Heart left ventricle (tissue), 16 donors: ENCODE measurements around the gene HDAC5. TPM values are rescaled to one million over a fixed set of nuclear protein-coding genes. Genes with fewer than 3 reads are reported as not detected.

ENCODE experiments used
- ATAC-seq, 4 donors: fragments of 200-7000 bp; cut with Tn5 transposase; one replicate each; pipeline ENCODE4 v1.9.1; 2020 to 2022; ENCODE audit warnings: moderate library complexity in 4 of 4, mild to moderate bottlenecking in 3 of 4, moderate number of reproducible peaks in 1 of 4
- DNase-seq, 5 donors: peaks; one replicate each; pipeline ENCODE4 v3.0.0-alpha.2; 2020
- H3K27ac ChIP-seq, 12 donors: fragments of 200-600 bp; sonication (generic) in 4 of 12; one replicate each; pipeline versions ENCODE4 v1.5.0 to v1.8.0; 2016 to 2022; ENCODE audit warnings: mild to moderate bottlenecking in 2 of 12
- H3K27me3 ChIP-seq, 9 donors: fragments of 200-600 bp; sonication (generic) in 2 of 9; one replicate each; pipeline versions ENCODE4 v1.5.1 to v1.8.0; 2016 to 2022; ENCODE audit warnings: mild to moderate bottlenecking in 3 of 9
- H3K36me3 ChIP-seq, 9 donors: fragments of 200-600 bp; sonication (generic) in 2 of 9; one replicate each; pipeline versions ENCODE4 v1.5.0 to v1.8.0; 2018 to 2022; ENCODE audit warnings: mild to moderate bottlenecking in 2 of 9
- H3K4me1 ChIP-seq, 12 donors: fragments of 200-600 bp; sonication (generic) in 4 of 12; one replicate each; pipeline versions ENCODE4 v1.5.0 to v1.8.0; 2016 to 2022; ENCODE audit warnings: mild to moderate bottlenecking in 3 of 12
- H3K4me3 ChIP-seq, 12 donors: fragments of 200-600 bp; sonication (generic) in 4 of 12; one replicate each; pipeline versions ENCODE4 v1.5.0 to v1.8.0; 2017 to 2022; ENCODE audit warnings: mild to moderate bottlenecking in 9 of 12, moderate library complexity in 4 of 12
- H3K9me3 ChIP-seq, 12 donors: fragments of 200-600 bp; sonication (generic) in 4 of 12; one replicate each; pipeline versions ENCODE4 v1.5.0 to v1.8.0; 2016 to 2022; ENCODE audit warnings: mild to moderate bottlenecking in 1 of 12
- CTCF ChIP-seq, 12 donors: fragments of 200-600 bp; sonication (generic) in 4 of 12; IDR thresholded peaks; one replicate each; pipeline versions ENCODE4 v1.5.0 to v1.8.0; 2018 to 2022; ENCODE audit warnings: antibody characterized with exemption in 12 of 12, mild to moderate bottlenecking in 5 of 12
- POLR2A ChIP-seq, 2 donors: fragments of 450-650 bp; IDR thresholded peaks; one replicate each; pipeline ENCODE4 v1.6.1; 2017; ENCODE audit warnings: antibody characterized with exemption in 2 of 2, mild to moderate bottlenecking in 2 of 2, moderate library complexity in 2 of 2
- WGBS, 4 donors: extraction: QIAGEN DNeasy Blood & Tissue Kit in 2 of 4; methylation state at CpG; one replicate each; pipeline versions ENCODE4 v1.1.5 to v1.1.7; 2013 to 2018; 5-methylcytosine and 5-hydroxymethylcytosine counted together
- intact Hi-C, 10 donors: fragments of 100-400 bp; cut with DNase I; formaldehyde crosslinking; loops; one replicate each; pipeline versions ENCODE4 v1.11.1 to v1.14.2; 2022
- polyA plus RNA-seq, 2 donors: library from polyadenylated mRNA; stranded (reverse); fragments of 200-250 nt; gene quantifications; one replicate each; pipeline ENCODE4 v1.2.3, GENCODE V29; 2013
- total RNA-seq, 9 donors: library from RNA; depleted of rRNA in 2 of 9; stranded (reverse); fragments of >200 nt in 2 of 9; fragmentation: NEBNext Ultra II Directional in 3 of 9; extraction: Animal tissue kit (Norgen Biotek cat#: 25700) in 3 of 9; gene quantifications; one replicate each; pipeline versions ENCODE4 v1.1.0 to v1.2.4, GENCODE V29; 2016 to 2023
- donor health status: ischemic (EF 13 %, LVEDD 7.1; RV severe dilation, severe dysfunction).
- donor health status: healthy with polysubstance abuse.
- donor health status: DM: no; HTN: yes; CAD: no.
- donor health status: DM: no; HTN: no; CAD: no.
- donor health status: ischemic (EF 25% LVEDD 6.9; RV normal size, moderate dysfunction).
- donor health status: ischemic (EF 25% LVEDD 5.7; RV mildly dilated, moderate dysfunction).
- donor health status: healthy.
- donor health status: DM: yes; HTN: yes; CAD: no.
- donor health status: ischemic (EF 35%, LVEDD 5.7; RV mildly dilated, moderate dysfunction).
- donor health status: nonischemic (EF 11% LVEDD 7.7; RV severe dilation, severe dysfunction).
- donor health status: DM: yes; HTN: yes; CAD: no.
- donor health status: PGD.
- donor health status: ischemic (EF 29% LVEDD 5.4; RV normal size, mild dysfunction).
- donor health status: nonischemic (EF 23%, LVEDD 6.1; RV moderate dilation, normal function).

Gene HDAC5
- total and polyA plus RNA-seq, 11 donors: 54.6 to 283 (median 70.1) TPM

- no peak for TF ChIP-seq CTCF (IDR thresholded peaks at IDR 0.05)
- TF ChIP-seq POLR2A (IDR thresholded peaks at IDR 0.05): no peak
- ATAC-seq: no peak
- Histone ChIP-seq H3K27ac (peak overlapping the region in 2 of 12 donors; percentile 17 to 56), H3K4me1 (peaks cover 0 to 28% (median 3%) of the 10 kb centered on the region in 12 donors), H3K27me3 (no peaks in the 10 kb centered on the region), H3K36me3 (peaks cover 0 to 82% (median 77%) of the 10 kb centered on the region in 9 donors), H3K9me3 (no peaks in the 10 kb centered on the region), H3K4me3 (no peak overlapping the region)
- intact Hi-C loops: loop anchor here in 1 of 10 donors (10.0 kb wide), 1 partner anchor 48 kb away; the partner anchor contains the start of gene HDAC5
- 67 to 78% (median 70%) methylated on average over 6 of the region's 6 CpGs for WGBS, 4 donors
- DNase-seq: peak in 1 of 5 donors; percentile 48
These were observed 46.5 kb downstream of the HDAC5 start for GRCh38 chr17:44076716-44077594.

- intact Hi-C loops: loop anchor here in 1 of 10 donors (10.0 kb wide), 1 partner anchor 49 kb away; the partner anchor contains the start of gene HDAC5
- H3K27me3 ChIP-seq: no peaks in the 10 kb centered on the region
- no peak overlapping the region for H3K27ac ChIP-seq
- H3K36me3 ChIP-seq: peaks cover 0 to 70% (median 67%) of the 10 kb centered on the region in 9 donors
- ATAC-seq (no peak), DNase-seq (peak in 1 of 5 donors; percentile 49)
- WGBS, 4 donors: 69 to 77% (median 74%) methylated on average over 9 to 10 of the region's 10 CpGs
- no peak overlapping the region for H3K4me3 ChIP-seq
- peaks cover 5 to 40% (median 12%) of the 10 kb centered on the region in 12 donors for H3K4me1 ChIP-seq
- H3K9me3 ChIP-seq: no peaks in the 10 kb centered on the region
- no peak for TF ChIP-seq CTCF (IDR thresholded peaks at IDR 0.05)
- no peak for TF ChIP-seq POLR2A (IDR thresholded peaks at IDR 0.05)
These were observed 47.7 kb downstream of the HDAC5 start for GRCh38 chr17:44075598-44076293.

GRCh38 chr17:44074911-44075285 lies 48.5 kb downstream of the HDAC5 start:
- DNase-seq (peak in 1 of 5 donors; percentile 30), ATAC-seq (no peak)
- peaks cover 0 to 61% (median 58%) of the 10 kb centered on the region in 9 donors for H3K36me3 ChIP-seq
- H3K27ac ChIP-seq: no peak overlapping the region
- intact Hi-C loops: loop anchor here in 5 of 10 donors (5.0 to 10.0 kb wide), 3 partner anchors 37 to 50 kb away; partner anchors contain the start of gene HDAC5 (in 1 of the 5)
- H3K4me3 ChIP-seq: no peak overlapping the region
- peaks cover 5 to 44% (median 15%) of the 10 kb centered on the region in 12 donors for H3K4me1 ChIP-seq
- no peaks in the 10 kb centered on the region for H3K9me3 ChIP-seq
- WGBS, 4 donors: 86 to 96% (median 91%) methylated on average over 7 to 9 of the region's 9 CpGs
- no peak for TF ChIP-seq POLR2A (IDR thresholded peaks at IDR 0.05)
- TF ChIP-seq CTCF (IDR thresholded peaks at IDR 0.05): no peak
- no peaks in the 10 kb centered on the region for H3K27me3 ChIP-seq
